Measurements from ENCODE around the gene MINDY1.

MINDY1 gene

DNA sequence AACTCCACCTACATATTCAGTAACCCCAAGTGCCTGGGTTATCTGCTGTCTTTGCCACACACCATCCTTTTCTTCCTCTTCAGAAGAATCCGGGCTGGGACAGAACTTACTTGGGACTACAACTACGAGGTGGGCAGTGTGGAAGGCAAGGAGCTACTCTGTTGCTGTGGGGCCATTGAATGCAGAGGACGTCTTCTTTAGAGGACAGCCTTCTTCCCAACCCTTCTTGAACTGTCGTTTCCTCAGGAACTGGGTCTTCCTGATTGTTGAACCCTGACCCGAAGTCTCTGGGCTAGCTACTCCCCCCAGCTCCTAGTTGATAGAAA, 42.6 kb downstream of the MINDY1 start:
- no peak for DNase-seq (ENCODE audit: low read depth)

DNA sequence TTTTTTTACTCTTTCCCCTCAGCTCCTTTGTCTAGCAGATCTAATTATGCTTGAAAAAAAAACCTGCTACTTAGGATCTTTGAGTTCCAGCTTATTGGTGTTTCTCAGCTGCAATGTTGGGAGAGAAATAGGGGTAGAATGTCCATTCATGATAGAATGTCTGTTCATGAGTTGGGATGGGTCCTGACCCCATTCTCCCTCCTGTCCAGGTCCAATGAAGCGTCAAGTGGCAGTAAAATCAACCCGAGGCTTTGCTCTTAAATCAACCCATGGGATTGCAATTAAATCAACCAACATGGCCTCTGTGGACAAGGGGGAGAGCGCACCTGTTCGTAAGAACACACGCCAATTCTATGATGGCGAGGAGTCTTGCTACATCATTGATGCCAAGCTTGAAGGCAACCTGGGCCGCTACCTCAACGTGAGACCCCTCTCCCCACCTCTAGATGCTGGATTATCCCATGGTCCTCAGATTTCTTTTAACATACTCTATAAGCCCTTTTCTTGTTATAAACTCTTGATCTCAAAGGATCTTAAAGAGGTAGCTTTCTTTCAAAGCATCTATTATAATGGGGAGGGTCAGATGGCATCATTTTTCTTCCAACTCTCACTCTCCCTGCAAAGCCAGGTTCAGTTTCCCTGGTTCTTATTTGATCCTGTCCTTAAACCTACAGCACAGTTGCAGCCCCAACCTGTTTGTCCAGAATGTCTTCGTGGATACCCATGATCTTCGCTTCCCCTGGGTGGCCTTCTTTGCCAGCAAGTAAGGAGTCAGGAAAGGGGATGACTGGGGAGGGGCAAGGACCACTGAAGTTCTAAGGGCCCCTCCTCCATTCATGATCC, 43.2 kb downstream of the MINDY1 start:
- no peak for DNase-seq (ENCODE audit: low read depth)

GRCh38 chr1:150961756-150962155, 44.9 kb downstream of the MINDY1 start:
- no peak for DNase-seq (ENCODE audit: low read depth)

- no peak for DNase-seq (ENCODE audit: low read depth)
Measured at GRCh38 chr1:150960646-150961045, 46.1 kb downstream of the MINDY1 start.

DNA sequence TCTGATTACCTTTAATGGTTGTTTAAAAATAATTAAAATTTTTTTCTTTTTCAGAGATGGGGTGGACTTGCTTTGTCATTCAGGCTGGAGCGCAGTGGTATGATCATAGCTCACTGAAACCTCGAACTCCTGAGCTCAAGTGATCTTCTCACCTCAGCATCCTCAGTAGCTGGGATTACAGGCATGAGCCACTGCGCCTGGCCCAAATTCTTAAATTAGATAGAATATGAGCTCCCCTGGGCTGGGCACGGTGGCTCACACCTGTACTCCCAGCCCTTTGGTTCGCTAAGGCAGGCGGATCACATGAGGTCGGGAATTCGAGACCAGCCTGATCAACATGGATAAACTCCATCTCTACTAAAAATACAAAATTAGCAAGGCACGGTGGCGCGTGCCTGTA, 49.0 kb downstream of the MINDY1 start:
- DNase-seq (ENCODE audit: low read depth), result no peak

- no peak for DNase-seq (ENCODE audit: low read depth)
Measured at GRCh38 chr1:150955280-150955679, 51.4 kb downstream of the MINDY1 start.

DNA sequence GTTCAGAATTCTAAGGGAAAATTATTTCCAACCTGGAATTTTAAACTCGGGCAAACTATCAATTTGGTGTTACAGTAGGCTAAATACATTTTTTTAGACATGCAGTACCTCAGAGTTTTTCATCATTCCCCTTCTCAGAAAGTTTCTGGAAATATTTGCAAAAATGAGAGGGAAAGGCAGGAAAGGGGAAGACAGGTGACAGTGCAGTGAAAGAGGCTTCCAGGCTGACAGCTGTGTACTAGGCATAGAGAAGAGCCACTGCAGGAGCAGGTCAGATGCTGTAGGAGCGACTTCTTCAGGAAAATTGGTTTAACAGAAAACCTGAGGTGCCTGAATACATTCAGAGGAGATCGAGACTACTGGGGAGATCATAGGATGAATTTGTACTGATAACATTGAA, 52.0 kb downstream of the MINDY1 start:
- DNase-seq (ENCODE audit: low read depth), result no peak

All from stimulated activated CD8-positive, alpha-beta memory T cell treated with anti-CD3 and anti-CD28 coated beads, Interleukin-15, amount 100 ng/mL, for 24 hours (primary cell).